ENCODE data around the gene MYLK.

DNA sequence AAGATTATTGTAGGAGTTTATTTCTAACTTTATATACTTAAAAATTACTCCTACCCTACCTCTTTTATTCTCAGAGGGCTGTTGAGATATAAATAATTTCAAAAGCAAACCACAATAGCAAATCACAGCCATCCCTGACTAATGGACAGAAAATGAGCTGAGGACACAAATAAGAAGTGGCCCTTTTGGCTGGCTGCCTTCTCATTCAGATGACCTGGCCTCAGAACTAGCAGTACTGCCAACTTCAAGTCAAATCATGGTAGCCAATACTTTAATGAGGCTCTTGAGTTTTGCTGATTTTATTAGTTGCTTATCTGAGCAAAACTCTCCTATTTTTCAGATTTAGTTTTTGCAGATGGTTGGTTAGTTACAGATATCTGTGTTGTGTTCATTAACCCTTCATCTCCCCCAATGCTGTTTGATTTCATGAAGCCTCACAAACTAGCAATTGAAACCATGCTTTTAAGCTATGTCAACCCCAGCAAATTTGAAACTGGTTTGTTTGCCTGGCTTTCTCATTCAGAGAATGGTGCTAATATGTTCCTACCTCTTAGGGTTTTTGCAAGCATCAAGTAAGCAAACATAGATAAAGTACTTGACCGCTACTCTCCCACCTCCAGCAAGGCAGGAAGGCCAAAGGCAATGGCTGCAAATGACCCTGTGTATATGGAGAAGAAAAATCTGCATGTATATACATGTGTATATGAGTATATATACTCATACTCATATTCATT, 225.8 kb downstream of the MYLK start:
- no peak for TF ChIP-seq POLR2A (IDR thresholded peaks at IDR 0.05)
- TF ChIP-seq, protein P1, sequence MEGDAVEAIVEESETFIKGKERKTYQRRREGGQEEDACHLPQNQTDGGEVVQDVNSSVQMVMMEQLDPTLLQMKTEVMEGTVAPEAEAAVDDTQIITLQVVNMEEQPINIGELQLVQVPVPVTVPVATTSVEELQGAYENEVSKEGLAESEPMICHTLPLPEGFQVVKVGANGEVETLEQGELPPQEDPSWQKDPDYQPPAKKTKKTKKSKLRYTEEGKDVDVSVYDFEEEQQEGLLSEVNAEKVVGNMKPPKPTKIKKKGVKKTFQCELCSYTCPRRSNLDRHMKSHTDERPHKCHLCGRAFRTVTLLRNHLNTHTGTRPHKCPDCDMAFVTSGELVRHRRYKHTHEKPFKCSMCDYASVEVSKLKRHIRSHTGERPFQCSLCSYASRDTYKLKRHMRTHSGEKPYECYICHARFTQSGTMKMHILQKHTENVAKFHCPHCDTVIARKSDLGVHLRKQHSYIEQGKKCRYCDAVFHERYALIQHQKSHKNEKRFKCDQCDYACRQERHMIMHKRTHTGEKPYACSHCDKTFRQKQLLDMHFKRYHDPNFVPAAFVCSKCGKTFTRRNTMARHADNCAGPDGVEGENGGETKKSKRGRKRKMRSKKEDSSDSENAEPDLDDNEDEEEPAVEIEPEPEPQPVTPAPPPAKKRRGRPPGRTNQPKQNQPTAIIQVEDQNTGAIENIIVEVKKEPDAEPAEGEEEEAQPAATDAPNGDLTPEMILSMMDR (IDR thresholded peaks at IDR 0.05) = no peak
